Chondrocyte (in vitro differentiated cells): ENCODE measurements around the gene TET2. TPM values are rescaled to one million over a fixed set of nuclear protein-coding genes. Genes with fewer than 3 reads are reported as not detected.

Experiments used
- DNase-seq: peaks from one replicate; pipeline ENCODE4 v3.0.0; 2021; ENCODE audit warnings: mixed read lengths, low spot score
- H3K27ac Mint-ChIP-seq: one replicate; pipeline ENCODE4 v1.8.0; 2021; ENCODE audit warnings: mild to moderate bottlenecking, moderate library complexity, mixed read lengths; ENCODE audit not compliant: unreplicated experiment
- H3K27me3 Mint-ChIP-seq: 2 replicates; pipeline ENCODE4 v1.8.0; 2021; ENCODE audit warnings: low read depth, mixed read lengths
- H3K36me3 Mint-ChIP-seq: 2 replicates; pipeline ENCODE4 v1.8.0; 2021; ENCODE audit warnings: low read depth, mixed read lengths
- H3K4me1 Mint-ChIP-seq: 2 replicates; pipeline ENCODE4 v1.8.0; 2021; ENCODE audit warnings: low read depth, mild to moderate bottlenecking, mixed read lengths
- H3K4me3 Mint-ChIP-seq: one replicate; pipeline ENCODE4 v1.8.0; 2021; ENCODE audit warnings: mild to moderate bottlenecking, moderate library complexity, mixed read lengths; ENCODE audit not compliant: unreplicated experiment
- H3K9me3 Mint-ChIP-seq: 2 replicates; pipeline ENCODE4 v1.8.0; 2021; ENCODE audit warnings: low read depth, mixed read lengths
- total RNA-seq: library from RNA; stranded (reverse); gene quantifications from 3 replicates; pipeline ENCODE4 v1.2.1, GENCODE V29; 2021
- TF ChIP-seq, protein P1 (sequence below): fragments of 200-600 bp; sonication (generic); IDR thresholded peaks from 2 replicates; pipeline ENCODE4 v1.5.0; 2021; ENCODE audit warnings: antibody characterized with exemption, mild to moderate bottlenecking, moderate library complexity

The TET2 gene
- total RNA-seq, 1 donor from 2014 or later = 19.6 TPM

GRCh38 chr4:105280338-105281123 is 133.9 kb downstream of the TET2 start:
- peaks cover 11% of the 10 kb centered on the region for H3K36me3 Mint-ChIP-seq
- H3K27ac Mint-ChIP-seq = no peak overlapping the region
- no peak for DNase-seq
- TF ChIP-seq, protein P1, sequence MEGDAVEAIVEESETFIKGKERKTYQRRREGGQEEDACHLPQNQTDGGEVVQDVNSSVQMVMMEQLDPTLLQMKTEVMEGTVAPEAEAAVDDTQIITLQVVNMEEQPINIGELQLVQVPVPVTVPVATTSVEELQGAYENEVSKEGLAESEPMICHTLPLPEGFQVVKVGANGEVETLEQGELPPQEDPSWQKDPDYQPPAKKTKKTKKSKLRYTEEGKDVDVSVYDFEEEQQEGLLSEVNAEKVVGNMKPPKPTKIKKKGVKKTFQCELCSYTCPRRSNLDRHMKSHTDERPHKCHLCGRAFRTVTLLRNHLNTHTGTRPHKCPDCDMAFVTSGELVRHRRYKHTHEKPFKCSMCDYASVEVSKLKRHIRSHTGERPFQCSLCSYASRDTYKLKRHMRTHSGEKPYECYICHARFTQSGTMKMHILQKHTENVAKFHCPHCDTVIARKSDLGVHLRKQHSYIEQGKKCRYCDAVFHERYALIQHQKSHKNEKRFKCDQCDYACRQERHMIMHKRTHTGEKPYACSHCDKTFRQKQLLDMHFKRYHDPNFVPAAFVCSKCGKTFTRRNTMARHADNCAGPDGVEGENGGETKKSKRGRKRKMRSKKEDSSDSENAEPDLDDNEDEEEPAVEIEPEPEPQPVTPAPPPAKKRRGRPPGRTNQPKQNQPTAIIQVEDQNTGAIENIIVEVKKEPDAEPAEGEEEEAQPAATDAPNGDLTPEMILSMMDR = no peak
- H3K4me1 Mint-ChIP-seq = peaks cover 17% of the 10 kb centered on the region
- no peaks in the 10 kb centered on the region for H3K27me3 Mint-ChIP-seq
- H3K9me3 Mint-ChIP-seq = peaks cover 4% of the 10 kb centered on the region
- no peak overlapping the region for H3K4me3 Mint-ChIP-seq

DNA sequence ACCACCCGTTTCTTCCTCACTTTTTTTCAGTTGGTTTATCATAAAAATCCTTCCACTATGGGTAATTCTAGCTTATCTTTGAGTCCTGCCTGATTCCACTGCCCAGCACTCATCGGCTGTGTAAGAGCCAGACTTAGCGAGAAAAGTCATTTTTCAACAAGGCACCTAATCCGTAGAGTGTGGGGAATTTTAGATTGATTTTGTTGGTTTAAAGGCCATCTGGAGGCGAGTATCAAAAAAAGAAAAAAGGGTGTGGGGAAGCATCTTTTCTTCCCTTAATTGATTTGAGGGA is 134.4 kb downstream of the TET2 start:
- H3K27me3 Mint-ChIP-seq = no peaks in the 10 kb centered on the region

DNA sequence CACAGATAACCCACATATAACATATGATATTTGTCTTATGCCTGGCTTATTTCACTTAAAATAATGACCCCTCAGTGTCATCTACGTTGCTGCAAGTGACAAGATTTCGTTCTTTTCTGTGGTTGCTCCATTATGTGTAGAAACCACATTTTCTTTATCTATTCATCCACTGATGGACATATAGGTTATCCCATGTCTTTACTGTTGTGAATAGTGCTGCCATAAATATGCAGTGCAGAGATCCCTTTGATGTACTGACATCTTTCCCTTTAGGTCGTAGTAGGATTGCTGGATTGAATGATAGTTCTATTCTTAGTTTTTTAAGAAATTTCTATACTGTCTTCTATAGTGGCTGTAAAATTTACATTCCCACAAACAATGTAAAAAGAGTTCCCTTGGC is 135.8 kb downstream of the TET2 start:
- no peak for DNase-seq
- H3K4me1 Mint-ChIP-seq = peaks cover 17% of the 10 kb centered on the region
- H3K36me3 Mint-ChIP-seq = peaks cover 3% of the 10 kb centered on the region
- TF ChIP-seq, protein P1 = no peak
- no peak overlapping the region for H3K27ac Mint-ChIP-seq
- no peaks in the 10 kb centered on the region for H3K27me3 Mint-ChIP-seq
- H3K9me3 Mint-ChIP-seq = peaks cover 8% of the 10 kb centered on the region
- H3K4me3 Mint-ChIP-seq = no peak overlapping the region

More for the DNA sequence above, 134.4 kb downstream of the TET2 start:
- Mint-ChIP-seq H3K27ac (no peak overlapping the region), H3K4me1 (peaks cover 17% of the 10 kb centered on the region), H3K36me3 (peaks cover 7% of the 10 kb centered on the region), H3K4me3 (no peak overlapping the region), H3K9me3 (peaks cover 4% of the 10 kb centered on the region)
- TF ChIP-seq, protein P1 = no peak
- DNase-seq = no peak

GRCh38 chr4:105283501-105283900 is 136.8 kb downstream of the TET2 start:
- no peak overlapping the region for H3K4me3 Mint-ChIP-seq
- TF ChIP-seq, protein P1 = no peak
- peaks cover 14% of the 10 kb centered on the region for H3K9me3 Mint-ChIP-seq
- no peaks in the 10 kb centered on the region for H3K27me3 Mint-ChIP-seq
- H3K36me3 Mint-ChIP-seq = peaks cover 3% of the 10 kb centered on the region
- peaks cover 17% of the 10 kb centered on the region for H3K4me1 Mint-ChIP-seq
- DNase-seq = no peak
- peak overlapping the region; percentile 23 for H3K27ac Mint-ChIP-seq

DNA sequence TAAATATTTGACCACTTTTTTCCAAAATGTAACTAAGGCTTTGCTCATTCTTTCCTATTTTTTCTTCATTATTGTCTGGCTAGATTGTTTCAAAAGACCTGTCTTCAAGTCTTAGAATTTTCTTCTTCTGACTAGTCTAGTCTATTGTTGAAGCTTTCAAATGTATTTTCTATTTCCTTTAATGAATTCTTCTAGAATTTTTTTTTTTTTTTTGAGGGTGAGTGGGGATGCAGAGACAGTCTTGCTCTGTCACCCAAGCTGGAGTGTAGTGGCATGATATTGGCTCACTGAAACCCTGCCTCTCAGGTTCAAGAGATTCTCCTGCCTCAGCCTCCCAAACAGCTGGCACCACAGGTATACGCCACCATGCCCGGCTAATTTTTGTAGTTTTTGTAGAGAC is 141.4 kb downstream of the TET2 start:
- Mint-ChIP-seq H3K9me3 (peaks cover 19% of the 10 kb centered on the region), H3K27ac (no peak overlapping the region), H3K4me3 (no peak overlapping the region), H3K4me1 (peaks cover 10% of the 10 kb centered on the region), H3K27me3 (no peaks in the 10 kb centered on the region), H3K36me3 (peaks cover 7% of the 10 kb centered on the region)
- no peak for DNase-seq
- TF ChIP-seq, protein P1 = no peak
